ENCODE data around the gene UBR1. TPM values are rescaled to one million over a fixed set of nuclear protein-coding genes. Genes with fewer than 3 reads are reported as not detected.

Gene UBR1
- total and polyA plus RNA-seq, 10 of the 15 experiments (the other 5 are each of a cell fraction or from before 2014, with no cell fraction given), result 4.5 to 27.5 (median 16.7) TPM

GRCh38 chr15:42974202-42974862 is 131.5 kb downstream of the UBR1 start (continued):
- no peak for TF ChIP-seq PBX3 (IDR thresholded peaks at IDR 0.05; ENCODE audit: insufficient replicate concordance, low read depth, low read length)
- TF ChIP-seq RUNX3 (IDR thresholded peaks at IDR 0.05; ENCODE audit: low read length), result no peak

DNA sequence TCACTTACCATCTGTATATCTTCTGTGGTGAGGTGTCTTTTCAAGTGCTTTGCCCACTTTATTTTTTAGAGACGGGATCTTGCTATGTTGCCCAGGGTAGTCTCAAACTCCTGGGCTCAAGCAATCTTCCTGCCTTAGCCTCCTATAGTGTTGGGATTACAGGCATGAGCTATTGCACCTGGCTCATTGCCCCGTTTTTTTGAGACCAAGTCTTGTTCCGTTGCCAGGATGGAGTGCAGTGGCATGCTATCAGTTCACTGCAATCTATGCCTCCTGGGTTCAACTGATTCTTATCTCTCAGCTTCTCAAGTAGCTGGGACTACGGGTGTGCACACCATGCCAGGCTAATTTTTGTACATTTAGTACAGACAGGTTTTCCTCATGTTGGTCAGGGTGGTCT is 132.7 kb downstream of the UBR1 start:
- no peaks in the 10 kb centered on the region for H3K9me3 ChIP-seq (replicated peaks; ENCODE audit: control insufficient read depth, insufficient read depth, low read length)
- H3K27ac ChIP-seq (ENCODE audit: control insufficient read depth, insufficient read depth), result no peak overlapping the region
- no peaks in the 10 kb centered on the region for H3K79me2 ChIP-seq (ENCODE audit: control insufficient read depth, insufficient read depth, low read length)
- ChIA-PET SMC1A (ENCODE audit: uncharacterized antibody, unreplicated experiment) (no interaction called here), CTCF (no interaction called here), POLR2A (no interaction called here), RAD21 (ENCODE audit: unreplicated experiment) (interaction anchor here (0.7 kb wide), 1 partner anchor 172 kb away, joined by 3 read pairs; no protein-coding TSS in a partner anchor)
- TF ChIP-seq RFX5 (IDR thresholded peaks at IDR 0.05; ENCODE audit: low read depth, low read length) (no peak), TARDBP (IDR thresholded peaks at IDR 0.05; ENCODE audit: borderline replicate concordance) (no peak), PML (IDR thresholded peaks at IDR 0.05; ENCODE audit: low read length) (no peak), MXI1 (IDR thresholded peaks at IDR 0.05; ENCODE audit: low read depth, low read length) (no peak), STAT3 (IDR thresholded peaks at IDR 0.05; ENCODE audit: low read depth, low read length) (no peak), NRF1 (conservative IDR thresholded peaks at IDR 0.05; ENCODE audit: low read depth, low read length) (no peak), HDAC6 (IDR thresholded peaks at IDR 0.05; ENCODE audit: unreplicated experiment) (no peak), ZNF687 (IDR thresholded peaks at IDR 0.05) (no peak), GATAD2B (conservative IDR thresholded peaks at IDR 0.05; ENCODE audit: low read depth) (no peak)
- intact Hi-C loops (cut with micrococcal nuclease; ENCODE audit: unreplicated experiment), result no loop called here
- H3K36me3 ChIP-seq (ENCODE audit: control insufficient read depth in 2 of 2, insufficient read depth in 2 of 2, low read length in 1 of 2), result peaks cover 0 to 8% of the 10 kb centered on the region in 2 experiments; a peak in 3 of 4 replicates
- H3K4me2 ChIP-seq (ENCODE audit: control insufficient read depth, insufficient read depth), result no peak overlapping the region
- H3K4me1 ChIP-seq (ENCODE audit: control insufficient read depth, insufficient read depth, low read length), result no peaks in the 10 kb centered on the region
- in situ Hi-C loops (cut with MboI), result no loop called here
- H2AFZ ChIP-seq (ENCODE audit: control insufficient read depth, low read depth, low read length), result no peak overlapping the region
- FAIRE-seq (no peak), DNase-seq (ENCODE audit: low read depth, low spot score) (no peak), ATAC-seq (no peak)
- H3K9ac ChIP-seq (ENCODE audit: control insufficient read depth, insufficient read depth, low read length), result no peak overlapping the region
- H3K27me3 ChIP-seq (replicated peaks in 1 of 2; ENCODE audit: control insufficient read depth in 2 of 2, insufficient read depth in 2 of 2, low read length in 1 of 2), result no peaks in the 10 kb centered on the region
- no peak overlapping the region for H3K4me3 ChIP-seq
- 94% methylated on average over 4 of the region's 4 CpGs for WGBS (ENCODE audit: insufficient coverage, insufficient replicate concordance, low lambda C conversion rate, missing lambda C conversion rate)
- H4K20me1 ChIP-seq (ENCODE audit: control insufficient read depth, insufficient read depth), result no peaks in the 10 kb centered on the region
- BruUV-seq (replicated peaks), result no TSS peak

Measured in GM12878 (cell line).